ENCODE data around the gene CAMK1G.

DNA sequence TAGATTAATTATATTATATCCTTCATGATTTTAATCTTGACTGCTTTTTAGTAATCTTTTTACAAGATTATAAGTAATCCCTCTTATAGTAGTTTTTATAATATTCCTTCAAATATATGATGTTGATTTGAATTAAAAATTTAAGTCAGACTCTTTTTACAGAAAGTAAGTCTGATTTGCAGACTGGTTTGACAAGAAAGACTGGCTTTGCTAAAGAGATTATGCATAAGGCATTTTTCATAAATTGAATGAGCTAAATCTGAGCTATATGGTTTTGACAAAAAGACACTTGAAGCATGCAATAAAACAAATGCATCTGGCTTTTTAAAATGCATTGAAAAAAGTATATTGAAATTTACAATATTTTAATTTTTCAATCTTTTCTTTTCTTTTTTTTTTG is 26.3 kb upstream of the CAMK1G start:
- TF ChIP-seq, protein P1, sequence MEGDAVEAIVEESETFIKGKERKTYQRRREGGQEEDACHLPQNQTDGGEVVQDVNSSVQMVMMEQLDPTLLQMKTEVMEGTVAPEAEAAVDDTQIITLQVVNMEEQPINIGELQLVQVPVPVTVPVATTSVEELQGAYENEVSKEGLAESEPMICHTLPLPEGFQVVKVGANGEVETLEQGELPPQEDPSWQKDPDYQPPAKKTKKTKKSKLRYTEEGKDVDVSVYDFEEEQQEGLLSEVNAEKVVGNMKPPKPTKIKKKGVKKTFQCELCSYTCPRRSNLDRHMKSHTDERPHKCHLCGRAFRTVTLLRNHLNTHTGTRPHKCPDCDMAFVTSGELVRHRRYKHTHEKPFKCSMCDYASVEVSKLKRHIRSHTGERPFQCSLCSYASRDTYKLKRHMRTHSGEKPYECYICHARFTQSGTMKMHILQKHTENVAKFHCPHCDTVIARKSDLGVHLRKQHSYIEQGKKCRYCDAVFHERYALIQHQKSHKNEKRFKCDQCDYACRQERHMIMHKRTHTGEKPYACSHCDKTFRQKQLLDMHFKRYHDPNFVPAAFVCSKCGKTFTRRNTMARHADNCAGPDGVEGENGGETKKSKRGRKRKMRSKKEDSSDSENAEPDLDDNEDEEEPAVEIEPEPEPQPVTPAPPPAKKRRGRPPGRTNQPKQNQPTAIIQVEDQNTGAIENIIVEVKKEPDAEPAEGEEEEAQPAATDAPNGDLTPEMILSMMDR (conservative IDR thresholded peaks at IDR 0.05) = no peak
- TF ChIP-seq EZH2 (IDR thresholded peaks at IDR 0.05; ENCODE audit: low read depth) = no peak

Data from PC-9 (cell line).